ENCODE results near the gene HAUS5. TPM values are rescaled to one million over a fixed set of nuclear protein-coding genes. Genes with fewer than 3 reads are reported as not detected.
A peak's percentile ranks its signal among the peaks of the same experiment; 100 is the strongest.
"Not testable (repeated sequence)": the region's sequence is repeated elsewhere in the genome, so short reads cannot be mapped to it uniquely, and the experiment has no call there.

The HAUS5 gene
- total RNA-seq, 1 donor from 2014 or later: 45.8 TPM

- DNase-seq: peak; percentile 88
- Mint-ChIP-seq H3K9me3 (no peaks in the 10 kb centered on the region), H3K4me1 (peaks cover 36% of the 10 kb centered on the region), H3K27ac (peak within 1 kb of the TSS; percentile 73), H3K36me3 (ENCODE audit: low read depth) (peaks cover 10% of the 10 kb centered on the region), H3K27me3 (no peaks in the 10 kb centered on the region), H3K4me3 (peak within 1 kb of the TSS; percentile 82)
- intact Hi-C loops (cut with micrococcal nuclease): no loop called here
Observed at GRCh38 chr19:35641515-35642151, 29.1 kb downstream of the HAUS5 start, which contains the start of gene ETV2. Gene ETV2 (plus strand): TSS chr19:35641745. CDS start chr19:35642461, 716 bp downstream.

GRCh38 chr19:35642312-35642711 lies 29.8 kb downstream of the HAUS5 start:
- Mint-ChIP-seq H3K4me3 (peak overlapping the region; percentile 82), H3K4me1 (peaks cover 38% of the 10 kb centered on the region), H3K36me3 (ENCODE audit: low read depth) (peaks cover 4% of the 10 kb centered on the region)

GRCh38 chr19:35642798-35643254 lies 30.3 kb downstream of the HAUS5 start:
- no peak overlapping the region for H3K27ac Mint-ChIP-seq
- H3K27me3 Mint-ChIP-seq: no peaks in the 10 kb centered on the region
- intact Hi-C loops (cut with micrococcal nuclease): no loop called here
- peak overlapping the region; percentile 82 for H3K4me3 Mint-ChIP-seq
- H3K36me3 Mint-ChIP-seq (ENCODE audit: low read depth): peaks cover 4% of the 10 kb centered on the region
- H3K4me1 Mint-ChIP-seq: peaks cover 38% of the 10 kb centered on the region
- H3K9me3 Mint-ChIP-seq: no peaks in the 10 kb centered on the region
- DNase-seq: no peak

More at GRCh38 chr19:35642312-35642711, 29.8 kb downstream of the HAUS5 start:
- peak; percentile 59 for DNase-seq
- Mint-ChIP-seq H3K9me3 (no peaks in the 10 kb centered on the region), H3K27ac (peak overlapping the region; percentile 73), H3K27me3 (no peaks in the 10 kb centered on the region)
- intact Hi-C loops (cut with micrococcal nuclease): no loop called here

GRCh38 chr19:35643255-35644205 lies 31.0 kb downstream of the HAUS5 start:
- H3K27ac Mint-ChIP-seq: peak overlapping the region; percentile 86
- DNase-seq: peak; percentile 95
- H3K9me3 Mint-ChIP-seq: no peaks in the 10 kb centered on the region
- H3K27me3 Mint-ChIP-seq: no peaks in the 10 kb centered on the region
- intact Hi-C loops (cut with micrococcal nuclease): loop anchor here (1.0 to 2.0 kb wide), 3 partner anchors 67 to 97 kb away; no protein-coding TSS in a partner anchor
- H3K36me3 Mint-ChIP-seq (ENCODE audit: low read depth): no peaks in the 10 kb centered on the region
- peaks cover 38% of the 10 kb centered on the region for H3K4me1 Mint-ChIP-seq
- peak overlapping the region; percentile 82 for H3K4me3 Mint-ChIP-seq

GRCh38 chr19:35644206-35644986 lies 31.9 kb downstream of the HAUS5 start:
- intact Hi-C loops (cut with micrococcal nuclease): loop anchor here (1.0 to 2.0 kb wide), 3 partner anchors 66 to 98 kb away; no protein-coding TSS in a partner anchor
- peak overlapping the region; percentile 82 for H3K4me3 Mint-ChIP-seq
- H3K36me3 Mint-ChIP-seq (ENCODE audit: low read depth): peaks cover 4% of the 10 kb centered on the region
- peak overlapping the region; percentile 83 for H3K27ac Mint-ChIP-seq
- peak; percentile 98 for DNase-seq
- H3K9me3 Mint-ChIP-seq: no peaks in the 10 kb centered on the region
- H3K4me1 Mint-ChIP-seq: peaks cover 41% of the 10 kb centered on the region
- H3K27me3 Mint-ChIP-seq: no peaks in the 10 kb centered on the region

GRCh38 chr19:35644987-35645679 lies 32.6 kb downstream of the HAUS5 start:
- H3K9me3 Mint-ChIP-seq: no peaks in the 10 kb centered on the region
- H3K4me3 Mint-ChIP-seq: peak overlapping the region; percentile 82
- H3K27me3 Mint-ChIP-seq: no peaks in the 10 kb centered on the region
- peaks cover 41% of the 10 kb centered on the region for H3K4me1 Mint-ChIP-seq
- peaks cover 6% of the 10 kb centered on the region for H3K36me3 Mint-ChIP-seq (ENCODE audit: low read depth)
- peak overlapping the region; percentile 83 for H3K27ac Mint-ChIP-seq
- DNase-seq: peak; percentile 94
- intact Hi-C loops (cut with micrococcal nuclease): loop anchor here (1.0 to 2.0 kb wide), 4 partner anchors 17 to 99 kb away; no protein-coding TSS in a partner anchor

- H3K9me3 Mint-ChIP-seq: no peaks in the 10 kb centered on the region
- no peaks in the 10 kb centered on the region for H3K27me3 Mint-ChIP-seq
- peaks cover 43% of the 10 kb centered on the region for H3K4me1 Mint-ChIP-seq
- intact Hi-C loops (cut with micrococcal nuclease): loop anchor here (1.0 to 2.0 kb wide), 3 partner anchors 18 to 95 kb away; no protein-coding TSS in a partner anchor
- no peak overlapping the region for H3K27ac Mint-ChIP-seq
- no peak overlapping the region for H3K4me3 Mint-ChIP-seq
- H3K36me3 Mint-ChIP-seq (ENCODE audit: low read depth): peaks cover 9% of the 10 kb centered on the region
- DNase-seq: peak; percentile 60
Observed at GRCh38 chr19:35645680-35646511, 33.4 kb downstream of the HAUS5 start.

- Mint-ChIP-seq H3K9me3 (no peaks in the 10 kb centered on the region), H3K27me3 (no peaks in the 10 kb centered on the region), H3K27ac (peak within 1 kb of the TSS; percentile 88), H3K4me1 (peaks cover 31% of the 10 kb centered on the region), H3K36me3 (ENCODE audit: low read depth) (peaks cover 20% of the 10 kb centered on the region), H3K4me3 (peak within 1 kb of the TSS; percentile 96)
- DNase-seq: peak; percentile 98
- intact Hi-C loops (cut with micrococcal nuclease): loop anchor here (1.0 to 2.0 kb wide), 2 partner anchors 35 to 406 kb away; partner anchors contain the start of genes HAUS5, THAP8 and WDR62
Observed at GRCh38 chr19:35648017-35648961, 35.8 kb downstream of the HAUS5 start, which contains the start of gene COX6B1. Gene COX6B1 (plus strand): TSS chr19:35648323. CDS start chr19:35651244, 2,921 bp downstream.

- H3K4me1 Mint-ChIP-seq: peaks cover 16% of the 10 kb centered on the region
- intact Hi-C loops (cut with micrococcal nuclease): no loop called here
- H3K36me3 Mint-ChIP-seq (ENCODE audit: low read depth): peaks cover 35% of the 10 kb centered on the region
- no peak overlapping the region for H3K27ac Mint-ChIP-seq
- H3K27me3 Mint-ChIP-seq: no peaks in the 10 kb centered on the region
- DNase-seq: no peak
- H3K4me3 Mint-ChIP-seq: no peak overlapping the region
- no peaks in the 10 kb centered on the region for H3K9me3 Mint-ChIP-seq
Observed at GRCh38 chr19:35650581-35650980, 38.0 kb downstream of the HAUS5 start.

GRCh38 chr19:35654828-35655227 lies 42.3 kb downstream of the HAUS5 start:
- Mint-ChIP-seq H3K36me3 (ENCODE audit: low read depth) (peaks cover 59% of the 10 kb centered on the region), H3K4me1 (peaks cover 12% of the 10 kb centered on the region)
- not testable (repeated sequence) for H3K27me3 Mint-ChIP-seq

GRCh38 chr19:35655600-35655999 lies 43.1 kb downstream of the HAUS5 start:
- DNase-seq: no peak
- Mint-ChIP-seq H3K36me3 (ENCODE audit: low read depth) (peaks cover 58% of the 10 kb centered on the region), H3K27ac (no peak overlapping the region), H3K4me3 (no peak overlapping the region), H3K9me3 (no peaks in the 10 kb centered on the region), H3K4me1 (peaks cover 12% of the 10 kb centered on the region), H3K27me3 (no peaks in the 10 kb centered on the region)
- intact Hi-C loops (cut with micrococcal nuclease): no loop called here

More at GRCh38 chr19:35654828-35655227, 42.3 kb downstream of the HAUS5 start:
- DNase-seq; H3K27ac Mint-ChIP-seq; intact Hi-C loops (cut with micrococcal nuclease); H3K4me3 Mint-ChIP-seq; H3K9me3 Mint-ChIP-seq: not testable (repeated sequence)
